HCT116 (cell line): Measurements from ENCODE around the gene C1orf116. TPM values are rescaled to one million over a fixed set of nuclear protein-coding genes. Genes with fewer than 3 reads are reported as not detected.

Experiments
- ATAC-seq: fragments of 200-7000 bp; cut with Tn5 transposase; 2 replicates; pipeline ENCODE4 v1.9.1; 2020; ENCODE audit warnings: mild to moderate bottlenecking, moderate library complexity
- BruUV-seq: library from RNA; stranded (reverse); fragments of 400-500 nt; replicated peaks from 2 replicates; lab custom pipeline; 2021; lab: Mats Ljungman, UMichigan
- CTCF ChIA-PET: fragments of 300-600 bp; sonication (Branson Sonifier 250); formaldehyde crosslinking; loops from one replicate; lab custom pipeline; 2021; ENCODE audit warnings: antibody characterized with exemption; lab: Charles Lee
- POLR2A ChIA-PET: fragments of 300-600, 350-600 bp; sonication (Branson Sonifier 250); formaldehyde crosslinking; loops from one replicate; lab custom pipeline; 2021; ENCODE audit warnings: antibody characterized with exemption; lab: Charles Lee
- RAD21 ChIA-PET, 2 experiments: fragments of 300-600 bp; sonication (Branson Sonifier 250); formaldehyde crosslinking; loops; one replicate each; lab custom pipeline; 2023; ENCODE audit warnings: low total read pairs in 2 of 2; ENCODE audit not compliant: uncharacterized antibody in 2 of 2, unreplicated experiment in 2 of 2, low non-redundant PET in 1 of 2; lab: Charles Lee
- DNase-seq: peaks from one replicate; pipeline ENCODE4 v3.0.0-alpha.2; 2010; ENCODE audit warnings: low read depth, low spot score
- H2AFZ ChIP-seq: fragments of 200-600 bp; shearing (Covaris generic), sonication (generic); 2 replicates; pipeline ENCODE4 v1.6.1; 2017; ENCODE audit warnings: low read depth, mixed run types, mixed read lengths, antibody characterized with exemption, low read length; ENCODE audit not compliant: poor library complexity, severe bottlenecking
- H3K27ac ChIP-seq: 2 replicates; pipeline ENCODE4 v1.5.1; 2012; ENCODE audit warnings: low read depth, low read length
- H3K27me3 ChIP-seq: fragments of 200-600 bp; sonication (generic); 2 replicates; pipeline ENCODE4 v1.6.1; 2016; ENCODE audit warnings: mixed run types, low read length, mixed read lengths; ENCODE audit not compliant: insufficient read depth
- H3K36me3 ChIP-seq, 2 experiments: fragments of 200-500 bp in 1 of 2; fragments of 200-600 bp in 1 of 2; sonication (Bioruptor generic) in 1 of 2; sonication (generic) in 1 of 2; 2 replicates each; pipeline versions ENCODE4 v1.5.1 to v1.6.1; 2014 to 2016; ENCODE audit warnings: low read length in 2 of 2, inconsistent platforms in 1 of 2, mixed read lengths in 1 of 2, mixed run types in 1 of 2; ENCODE audit not compliant: insufficient read depth in 2 of 2, control insufficient read depth in 1 of 2
- H3K4me1 ChIP-seq, 2 experiments: fragments of 200-600 bp in 1 of 2; sonication (generic) in 1 of 2; 2 replicates each; pipeline versions ENCODE4 v1.5.1 to v1.6.1; 2012 to 2017; ENCODE audit warnings: low read length in 2 of 2, inconsistent platforms in 1 of 2, mild to moderate bottlenecking in 1 of 2, mixed read lengths in 1 of 2, mixed run types in 1 of 2, moderate library complexity in 1 of 2; ENCODE audit not compliant: insufficient read depth in 2 of 2, control insufficient read depth in 1 of 2
- H3K4me2 ChIP-seq: fragments of 200-600 bp; sonication (generic); 2 replicates; pipeline ENCODE4 v1.6.1; 2017; ENCODE audit warnings: mixed run types, low read length, mixed read lengths
- H3K4me3 ChIP-seq, 2 experiments: fragments of 200-600 bp in 1 of 2; sonication (generic) in 1 of 2; replicated peaks in 1 of 2; 2 replicates each; pipeline ENCODE4 v1.5.1; 2011 to 2016; ENCODE audit warnings: low read length in 2 of 2, control low read depth in 1 of 2, low read depth in 1 of 2, mild to moderate bottlenecking in 1 of 2, mixed read lengths in 1 of 2, mixed run types in 1 of 2
- H3K79me2 ChIP-seq: fragments of 200-600 bp; sonication (generic); 2 replicates; pipeline ENCODE4 v1.6.1; 2017; ENCODE audit warnings: mild to moderate bottlenecking, mixed run types, low read length, moderate library complexity, mixed read lengths; ENCODE audit not compliant: insufficient read depth
- H3K9ac ChIP-seq: fragments of 200-600 bp; sonication (generic); 2 replicates; pipeline ENCODE4 v1.6.1; 2016; ENCODE audit warnings: low read length, mixed read lengths
- H3K9me2 ChIP-seq: fragments of 200-600 bp; sonication (generic), shearing (Covaris generic); 2 replicates; pipeline ENCODE4 v1.6.1; 2017; ENCODE audit warnings: mixed run types, mild to moderate bottlenecking, moderate library complexity; ENCODE audit not compliant: insufficient read depth
- H3K9me3 ChIP-seq, 2 experiments: fragments of 200-500 bp in 1 of 2; fragments of 200-600 bp in 1 of 2; sonication (Bioruptor generic) in 1 of 2; sonication (generic) in 1 of 2; 2 replicates each; pipeline ENCODE4 v1.6.1; 2014 to 2017; ENCODE audit warnings: low read length in 2 of 2, mixed read lengths in 2 of 2, inconsistent platforms in 1 of 2, low read depth in 1 of 2, mild to moderate bottlenecking in 1 of 2, mixed run types in 1 of 2, moderate library complexity in 1 of 2; ENCODE audit not compliant: control insufficient read depth in 1 of 2, insufficient read depth in 1 of 2
- H4K20me1 ChIP-seq: fragments of 200-600 bp; sonication (generic), shearing (Covaris generic); 2 replicates; pipeline ENCODE4 v1.6.1; 2017; ENCODE audit warnings: mixed run types, mild to moderate bottlenecking, moderate library complexity; ENCODE audit not compliant: insufficient read depth
- MAX ChIP-seq: IDR thresholded peaks from 2 replicates; pipeline ENCODE4 v1.6.1; 2012
- POLR2A ChIP-seq: IDR thresholded peaks from 2 replicates; pipeline ENCODE4 v1.7.0; 2011; ENCODE audit warnings: borderline replicate concordance; ENCODE audit not compliant: insufficient read depth, insufficient read length; ENCODE audit errors: extremely low read depth
- ZNF274 ChIP-seq: fragments of 200-500 bp; sonication (Bioruptor generic); IDR thresholded peaks from 2 replicates; pipeline ENCODE4 v1.6.1; 2014; ENCODE audit warnings: mild to moderate bottlenecking, low read depth, low read length, inconsistent platforms
- intact Hi-C: fragments of 100-400 bp; cut with micrococcal nuclease; formaldehyde crosslinking; loops from 2 replicates; pipeline ENCODE4 v1.10.0; 2022
- total RNA-seq: library from RNA; stranded (reverse); gene quantifications from one replicate; pipeline ENCODE4 v1.2.1, GENCODE V29; 2021; ENCODE audit not compliant: unreplicated experiment

Gene C1orf116
- total RNA-seq, 1 experiment from 2014 or later: 3.6 TPM

GRCh38 chr1:207006914-207007313 is 25.6 kb downstream of the C1orf116 start:
- ChIA-PET POLR2A (no interaction called here), CTCF (interaction anchor here (2.3 kb wide), 1 partner anchor 18 kb away, joined by 5 read pairs; no protein-coding TSS in a partner anchor), RAD21 (no interaction called here)
- ATAC-seq (peak; percentile 38), DNase-seq (no peak)
- Histone ChIP-seq H3K9me2 (no peaks in the 10 kb centered on the region), H2AFZ (no peak overlapping the region), H3K36me3 (no peaks in the 10 kb centered on the region), H3K4me2 (peak overlapping the region; percentile 71), H3K4me1 (peaks cover 27 to 71% of the 10 kb centered on the region in 2 experiments), H3K9me3 (no peaks in the 10 kb centered on the region; a peak in 1 of 4 replicates), H3K27me3 (no peaks in the 10 kb centered on the region), H3K27ac (peak overlapping the region; percentile 56; the same call in 1 of the 2 replicates), H4K20me1 (no peaks in the 10 kb centered on the region), H3K9ac (peak overlapping the region; percentile 62), H3K79me2 (no peaks in the 10 kb centered on the region), H3K4me3 (peak overlapping the region in 1 of 2 experiments; percentile 33; a peak in 2 of 4 replicates)
- TF ChIP-seq POLR2A: no peak
- TSS peak; percentile 94 for BruUV-seq
- intact Hi-C loops: no loop called here

- intact Hi-C loops: no loop called here
- no peaks in the 10 kb centered on the region for H4K20me1 ChIP-seq
- H3K4me2 ChIP-seq: peak overlapping the region; percentile 71
- no peak for ATAC-seq
- no peak overlapping the region for H3K27ac ChIP-seq
- no peaks in the 10 kb centered on the region for H3K9me2 ChIP-seq
- H3K4me3 ChIP-seq: no peak overlapping the region
- H2AFZ ChIP-seq: no peak overlapping the region
- peaks cover 27 to 66% of the 10 kb centered on the region in 2 experiments for H3K4me1 ChIP-seq
- no peak for DNase-seq
- POLR2A ChIA-PET: no interaction called here
- H3K9ac ChIP-seq: peak overlapping the region; percentile 62
- no peaks in the 10 kb centered on the region for H3K27me3 ChIP-seq
- RAD21 ChIA-PET: no interaction called here
- CTCF ChIA-PET: interaction anchor here (1.3 to 2.3 kb wide), 2 partner anchors 19 to 27 kb away, joined by 4 to 5 read pairs; partner anchors contain the start of gene C1orf116
- BruUV-seq: no TSS peak
- H3K79me2 ChIP-seq: no peaks in the 10 kb centered on the region
- no peak for TF ChIP-seq ZNF274
- TF ChIP-seq MAX: no peak
- no peak for TF ChIP-seq POLR2A
- H3K36me3 ChIP-seq: no peaks in the 10 kb centered on the region
- no peaks in the 10 kb centered on the region; a peak in 1 of 4 replicates for H3K9me3 ChIP-seq
Measured at GRCh38 chr1:207006083-207006482, 26.5 kb downstream of the C1orf116 start.
